ENCODE measurements around the gene KLK3. TPM values are rescaled to one million over a fixed set of nuclear protein-coding genes. Genes with fewer than 3 reads are reported as not detected.
"Not testable (repeated sequence)": the region's sequence is repeated elsewhere in the genome, so short reads cannot be mapped to it uniquely, and the experiment has no call there.

KLK3 gene
- total RNA-seq, 1 donor from 2014 or later = not detected

DNA sequence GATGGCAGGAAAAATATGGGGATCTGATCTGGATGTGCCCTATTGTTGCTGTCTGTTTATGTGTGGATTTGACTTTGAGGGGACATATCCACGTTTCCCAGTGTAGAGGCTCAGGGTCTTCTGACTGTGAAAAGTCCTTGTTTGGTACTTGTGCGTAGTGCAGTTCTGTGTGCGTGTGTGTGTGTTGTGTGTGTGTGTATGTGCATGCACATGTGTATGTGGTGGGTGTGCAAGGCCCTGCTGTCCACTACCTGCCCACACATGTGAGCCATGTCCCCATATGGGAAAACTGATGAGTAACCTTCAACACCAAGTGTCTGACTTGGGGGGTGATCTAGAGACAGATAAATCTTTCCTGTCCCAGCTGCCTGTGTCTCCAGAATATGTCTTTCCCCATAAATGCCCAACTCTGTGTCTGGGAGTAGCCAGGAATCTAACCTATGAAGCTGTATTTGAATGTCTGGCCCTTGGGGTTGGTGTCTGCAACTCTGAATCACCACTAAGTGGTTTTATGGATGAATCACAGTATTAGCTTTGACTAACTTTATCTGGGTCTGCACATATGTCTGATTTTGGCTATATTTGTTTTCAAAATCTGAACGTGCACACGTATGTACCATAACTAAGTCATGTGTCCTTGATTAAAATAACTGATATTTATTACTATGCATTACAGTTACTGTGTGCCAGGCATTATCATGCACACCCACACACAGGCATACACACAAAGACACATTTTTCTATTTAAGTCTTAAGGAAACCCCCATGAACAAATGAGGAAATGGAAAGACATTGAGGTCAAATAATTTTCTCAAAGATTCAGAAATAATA, 35.9 kb downstream of the KLK3 start:
- no peaks in the 10 kb centered on the region for H3K36me3 ChIP-seq
- intact Hi-C loops (cut with DNase I) = no loop called here
- no peaks in the 10 kb centered on the region for H3K9me3 ChIP-seq
- H3K27me3 ChIP-seq = no peaks in the 10 kb centered on the region
- no peaks in the 10 kb centered on the region for H3K4me1 ChIP-seq
- TF ChIP-seq, protein P1, sequence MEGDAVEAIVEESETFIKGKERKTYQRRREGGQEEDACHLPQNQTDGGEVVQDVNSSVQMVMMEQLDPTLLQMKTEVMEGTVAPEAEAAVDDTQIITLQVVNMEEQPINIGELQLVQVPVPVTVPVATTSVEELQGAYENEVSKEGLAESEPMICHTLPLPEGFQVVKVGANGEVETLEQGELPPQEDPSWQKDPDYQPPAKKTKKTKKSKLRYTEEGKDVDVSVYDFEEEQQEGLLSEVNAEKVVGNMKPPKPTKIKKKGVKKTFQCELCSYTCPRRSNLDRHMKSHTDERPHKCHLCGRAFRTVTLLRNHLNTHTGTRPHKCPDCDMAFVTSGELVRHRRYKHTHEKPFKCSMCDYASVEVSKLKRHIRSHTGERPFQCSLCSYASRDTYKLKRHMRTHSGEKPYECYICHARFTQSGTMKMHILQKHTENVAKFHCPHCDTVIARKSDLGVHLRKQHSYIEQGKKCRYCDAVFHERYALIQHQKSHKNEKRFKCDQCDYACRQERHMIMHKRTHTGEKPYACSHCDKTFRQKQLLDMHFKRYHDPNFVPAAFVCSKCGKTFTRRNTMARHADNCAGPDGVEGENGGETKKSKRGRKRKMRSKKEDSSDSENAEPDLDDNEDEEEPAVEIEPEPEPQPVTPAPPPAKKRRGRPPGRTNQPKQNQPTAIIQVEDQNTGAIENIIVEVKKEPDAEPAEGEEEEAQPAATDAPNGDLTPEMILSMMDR (IDR thresholded peaks at IDR 0.05) = no peak
- TF ChIP-seq POLR2AphosphoS5 (IDR thresholded peaks at IDR 0.05; ENCODE audit: insufficient read depth in 1 of 2, low read depth in 1 of 2) (no peak), POLR2A (IDR thresholded peaks at IDR 0.05) (no peak)
- no peak for DNase-seq (ENCODE audit: extremely low spot score in 2 of 2)
- H3K4me3 ChIP-seq = no peak overlapping the region
- H3K27ac ChIP-seq = no peak overlapping the region

DNA sequence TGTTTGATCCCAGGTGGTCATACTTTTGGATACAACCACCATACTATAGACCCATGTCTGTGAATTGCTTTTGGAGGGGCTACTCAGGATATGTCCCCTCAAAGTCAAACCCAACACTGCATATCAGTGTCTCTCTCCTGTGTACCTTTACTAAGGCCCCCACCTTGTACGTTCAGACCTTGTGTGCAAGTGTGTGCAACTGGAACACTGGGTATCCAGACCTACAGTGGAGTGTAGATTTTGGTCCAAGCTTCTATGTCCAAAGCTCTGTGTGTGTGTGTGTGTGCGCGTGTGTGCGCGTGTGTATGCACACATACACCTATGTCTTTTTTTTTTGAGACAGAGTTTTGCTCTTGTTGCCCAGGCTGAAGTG, 36.5 kb downstream of the KLK3 start:
- TF ChIP-seq POLR2AphosphoS5 (IDR thresholded peaks at IDR 0.05; ENCODE audit: insufficient read depth in 1 of 2, low read depth in 1 of 2) (no peak), POLR2A (IDR thresholded peaks at IDR 0.05) (no peak)
- TF ChIP-seq, protein P1 (IDR thresholded peaks at IDR 0.05) = no peak
- Histone ChIP-seq H3K36me3 (no peaks in the 10 kb centered on the region), H3K4me3 (no peak overlapping the region), H3K27ac (no peak overlapping the region), H3K4me1 (no peaks in the 10 kb centered on the region), H3K9me3 (no peaks in the 10 kb centered on the region), H3K27me3 (no peaks in the 10 kb centered on the region)
- no peak for DNase-seq (ENCODE audit: extremely low spot score in 2 of 2)
- intact Hi-C loops (cut with DNase I) = no loop called here

DNA sequence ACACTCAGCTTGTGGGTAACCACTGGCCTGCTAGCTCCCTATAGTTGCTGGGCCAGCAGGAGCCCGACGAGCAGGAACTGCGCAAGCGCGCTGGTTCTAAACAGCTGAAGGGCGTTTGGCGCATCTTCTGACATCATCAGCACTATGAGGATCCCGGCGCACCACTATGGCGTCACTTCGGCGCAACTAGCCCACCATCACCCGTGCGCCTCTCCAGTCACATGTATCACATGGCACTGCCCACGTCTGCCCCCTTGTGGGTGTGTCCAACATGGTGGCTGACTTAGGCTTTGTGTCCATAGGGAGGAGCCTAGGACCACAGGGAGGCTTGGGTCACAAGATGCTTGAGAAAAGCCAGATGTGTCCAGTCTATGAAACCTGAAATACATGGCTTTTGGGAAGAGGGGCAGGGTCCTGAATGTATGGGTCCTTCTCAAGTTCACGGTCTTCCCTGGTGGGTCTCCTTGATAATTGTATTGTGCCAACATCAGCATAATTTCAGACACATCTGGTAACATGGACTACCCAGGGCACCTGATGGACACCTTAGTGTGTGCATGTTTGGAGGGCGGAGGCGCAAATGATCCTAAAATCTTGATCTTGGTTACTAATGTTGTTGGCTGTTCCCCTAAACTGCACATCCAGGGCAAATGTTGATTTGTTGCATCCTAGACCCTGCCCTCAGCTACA, 38.5 kb downstream of the KLK3 start:
- Histone ChIP-seq H3K27ac (no peak overlapping the region), H3K9me3 (no peaks in the 10 kb centered on the region), H3K36me3 (no peaks in the 10 kb centered on the region), H3K4me3 (no peak overlapping the region), H3K4me1 (no peaks in the 10 kb centered on the region), H3K27me3 (no peaks in the 10 kb centered on the region)
- TF ChIP-seq POLR2A (IDR thresholded peaks at IDR 0.05) = no peak
- intact Hi-C loops (cut with DNase I) = no loop called here
- DNase-seq (ENCODE audit: extremely low spot score in 2 of 2) = no peak

DNA sequence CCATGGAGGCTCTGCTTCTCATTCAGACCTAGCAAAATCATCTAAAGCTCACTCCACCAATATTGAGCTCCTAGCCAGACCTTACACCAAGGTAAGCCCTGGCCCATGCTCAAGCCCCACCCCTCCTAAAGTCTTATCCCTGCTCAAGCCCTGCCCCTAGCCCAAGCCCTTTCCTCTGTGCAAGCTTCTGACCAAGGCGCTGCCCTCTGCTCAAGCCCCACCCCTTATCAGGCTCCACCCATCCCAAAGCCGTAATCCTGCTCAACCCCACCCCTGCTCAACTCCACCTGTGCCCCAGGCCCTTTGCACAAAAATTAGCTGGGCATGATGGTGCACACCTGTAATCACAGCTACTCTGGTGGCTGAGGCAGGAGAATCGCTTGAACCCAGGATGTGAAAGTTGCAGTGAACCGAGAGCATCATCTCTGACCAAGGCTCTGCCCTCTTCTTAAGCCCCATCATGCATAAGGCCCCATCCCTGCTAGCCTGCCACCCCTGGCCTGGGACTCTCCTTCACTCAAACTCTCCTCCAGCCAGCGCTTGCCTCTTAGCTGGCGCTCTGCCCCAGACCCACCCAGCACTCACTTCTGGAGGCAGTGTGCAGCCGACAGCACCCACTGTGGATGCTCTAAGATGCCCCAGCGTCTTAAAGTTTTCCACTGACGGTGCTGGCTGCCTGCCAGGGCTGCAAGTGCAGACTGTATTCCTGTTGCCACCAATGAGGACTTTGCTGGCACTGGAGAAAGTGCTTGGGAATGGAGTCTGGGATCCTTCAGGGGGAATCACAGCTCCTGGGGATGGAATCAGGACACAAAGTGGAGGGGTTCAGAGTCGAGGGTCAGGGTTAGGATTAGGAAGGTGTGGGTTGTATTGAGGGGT, 40.0 kb downstream of the KLK3 start:
- Histone ChIP-seq H3K4me1 (no peaks in the 10 kb centered on the region), H3K27ac (no peak overlapping the region), H3K4me3 (no peak overlapping the region), H3K36me3 (no peaks in the 10 kb centered on the region), H3K9me3 (no peaks in the 10 kb centered on the region), H3K27me3 (no peaks in the 10 kb centered on the region)
- no peak for DNase-seq (ENCODE audit: extremely low spot score in 2 of 2)
- TF ChIP-seq POLR2AphosphoS5 (IDR thresholded peaks at IDR 0.05; ENCODE audit: insufficient read depth in 1 of 2, low read depth in 1 of 2) (no peak), POLR2A (IDR thresholded peaks at IDR 0.05) (no peak)
- TF ChIP-seq, protein P1 (IDR thresholded peaks at IDR 0.05) = no peak
- intact Hi-C loops (cut with DNase I) = no loop called here

DNA sequence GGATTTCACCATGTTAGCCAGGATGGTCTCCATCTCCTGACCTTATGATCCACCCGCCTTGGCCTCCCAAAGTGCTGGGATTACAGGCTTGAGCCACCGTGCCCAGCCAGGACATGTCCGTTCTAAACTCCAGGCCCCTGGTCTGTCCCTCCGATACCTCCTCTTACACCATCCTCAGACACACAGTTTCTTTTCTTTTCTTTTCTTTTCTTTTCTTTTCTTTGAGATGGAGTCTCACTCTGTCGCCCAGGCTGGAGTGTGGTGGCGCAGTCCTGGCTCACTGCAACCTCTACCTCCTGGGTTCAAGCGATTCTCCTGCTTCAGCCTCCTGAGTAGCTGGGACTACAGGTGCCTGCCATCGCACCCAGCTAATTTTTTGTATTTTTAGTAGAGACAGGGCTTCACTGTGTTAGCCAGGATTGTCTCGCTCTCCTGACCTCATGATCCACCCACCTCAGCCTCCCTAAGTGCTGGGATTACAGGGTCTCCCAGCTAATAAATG, 41.4 kb downstream of the KLK3 start:
- H3K9me3 ChIP-seq; H3K27ac ChIP-seq; intact Hi-C loops (cut with DNase I); H3K27me3 ChIP-seq; H3K4me1 ChIP-seq; H3K4me3 ChIP-seq; DNase-seq (ENCODE audit: extremely low spot score in 2 of 2); H3K36me3 ChIP-seq: not testable (repeated sequence)

Measured in vagina (tissue), 2 donors.